Prostate gland (tissue), 2 donors: ENCODE measurements around the gene TMEM243. TPM values are rescaled to one million over a fixed set of nuclear protein-coding genes. Genes with fewer than 3 reads are reported as not detected.

Experiments used
- DNase-seq: peaks from one replicate; pipeline ENCODE4 v3.0.0-alpha.2; 2019; ENCODE audit warnings: low spot score
- H3K27ac ChIP-seq, 2 donors: fragments of 200-600 bp; sonication (generic); 2 replicates each; pipeline ENCODE4 v1.5.1; 2017 to 2019
- H3K27me3 ChIP-seq: fragments of 200-600 bp; sonication (generic); replicated peaks from 2 replicates; pipeline ENCODE4 v1.5.1; 2019; ENCODE audit not compliant: insufficient read depth
- H3K36me3 ChIP-seq, 2 donors: fragments of 200-600 bp; sonication (generic); 1 replicate in 1 of 2; 2 replicates in 1 of 2; pipeline versions ENCODE4 v1.5.1 to v1.8.1; 2017 to 2019
- H3K4me1 ChIP-seq: fragments of 200-600 bp; sonication (generic); replicated peaks from 2 replicates; pipeline ENCODE4 v1.5.1; 2019
- H3K4me3 ChIP-seq, 2 donors: fragments of 200-600 bp; sonication (generic); 2 replicates each; pipeline ENCODE4 v1.5.1; 2017 to 2019
- H3K9me3 ChIP-seq: fragments of 200-600 bp; sonication (generic); 2 replicates; pipeline ENCODE4 v1.5.1; 2017
- POLR2A ChIP-seq: fragments of 450-650 bp; IDR thresholded peaks from one replicate; pipeline ENCODE4 v1.6.1; 2016; ENCODE audit warnings: antibody characterized with exemption, mild to moderate bottlenecking
- POLR2AphosphoS5 ChIP-seq: sonication (generic); formaldehyde crosslinking; IDR thresholded peaks from one replicate; pipeline ENCODE4 v1.6.1; 2017; ENCODE audit warnings: antibody characterized with exemption
- WGBS: methylation state at CpG from one replicate; pipeline ENCODE4 v1.1.5; 2018; 5-methylcytosine and 5-hydroxymethylcytosine counted together
- intact Hi-C: fragments of 100-400 bp; cut with DNase I; formaldehyde crosslinking; loops from one replicate; pipeline ENCODE4 v1.14.2; 2022
- total RNA-seq, 2 donors: library from RNA; depleted of rRNA; stranded (reverse); fragments of >200 nt; gene quantifications; one replicate each; pipeline ENCODE4 v1.1.0, GENCODE V29; 2016
- TF ChIP-seq, protein P1 (sequence below), 4 experiments: fragments of 200-600 bp in 2 of 4; fragments of 450-650 bp in 2 of 4; sonication (generic) in 2 of 4; IDR thresholded peaks; 1 replicate in 3 of 4; 2 replicates in 1 of 4; pipeline ENCODE4 v1.5.1; 2016 to 2019; ENCODE audit warnings: antibody characterized with exemption in 4 of 4, mild to moderate bottlenecking in 2 of 4, moderate library complexity in 2 of 4

Gene TMEM243
- total RNA-seq, 2 donors from 2014 or later = 23.3 to 39.7 TPM

DNA sequence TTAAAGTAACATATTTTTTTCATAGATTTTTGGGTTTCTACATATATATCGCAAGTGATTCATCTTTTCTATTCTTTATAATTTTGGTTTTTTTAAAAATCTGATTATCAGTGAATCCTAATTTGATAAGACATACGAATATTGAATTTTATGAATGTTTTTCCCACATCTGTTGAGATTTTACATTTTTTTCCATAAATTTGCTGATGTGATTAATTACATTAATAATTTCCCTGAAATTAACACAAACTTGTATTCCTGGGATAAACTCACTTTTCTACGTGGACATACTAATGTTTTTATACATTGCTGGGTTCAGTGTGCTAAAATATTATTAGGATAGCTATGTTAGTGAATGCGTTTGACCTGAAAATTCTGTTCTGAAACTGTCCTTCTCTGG, 41.2 kb downstream of the TMEM243 start:
- no peak for DNase-seq
- no peak overlapping the region for H3K27ac ChIP-seq
- intact Hi-C loops = no loop called here
- H3K4me3 ChIP-seq = no peak overlapping the region
- H3K9me3 ChIP-seq = no peaks in the 10 kb centered on the region
- H3K4me1 ChIP-seq = no peaks in the 10 kb centered on the region
- TF ChIP-seq, protein P1, sequence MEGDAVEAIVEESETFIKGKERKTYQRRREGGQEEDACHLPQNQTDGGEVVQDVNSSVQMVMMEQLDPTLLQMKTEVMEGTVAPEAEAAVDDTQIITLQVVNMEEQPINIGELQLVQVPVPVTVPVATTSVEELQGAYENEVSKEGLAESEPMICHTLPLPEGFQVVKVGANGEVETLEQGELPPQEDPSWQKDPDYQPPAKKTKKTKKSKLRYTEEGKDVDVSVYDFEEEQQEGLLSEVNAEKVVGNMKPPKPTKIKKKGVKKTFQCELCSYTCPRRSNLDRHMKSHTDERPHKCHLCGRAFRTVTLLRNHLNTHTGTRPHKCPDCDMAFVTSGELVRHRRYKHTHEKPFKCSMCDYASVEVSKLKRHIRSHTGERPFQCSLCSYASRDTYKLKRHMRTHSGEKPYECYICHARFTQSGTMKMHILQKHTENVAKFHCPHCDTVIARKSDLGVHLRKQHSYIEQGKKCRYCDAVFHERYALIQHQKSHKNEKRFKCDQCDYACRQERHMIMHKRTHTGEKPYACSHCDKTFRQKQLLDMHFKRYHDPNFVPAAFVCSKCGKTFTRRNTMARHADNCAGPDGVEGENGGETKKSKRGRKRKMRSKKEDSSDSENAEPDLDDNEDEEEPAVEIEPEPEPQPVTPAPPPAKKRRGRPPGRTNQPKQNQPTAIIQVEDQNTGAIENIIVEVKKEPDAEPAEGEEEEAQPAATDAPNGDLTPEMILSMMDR (IDR thresholded peaks at IDR 0.05) = no peak
- TF ChIP-seq POLR2AphosphoS5 = no peak
- TF ChIP-seq POLR2A = no peak
- H3K27me3 ChIP-seq = no peaks in the 10 kb centered on the region
- peaks cover 5 to 16% of the 10 kb centered on the region in 2 donors for H3K36me3 ChIP-seq
- WGBS = 94% methylated on average over 4 of the region's 4 CpGs

DNA sequence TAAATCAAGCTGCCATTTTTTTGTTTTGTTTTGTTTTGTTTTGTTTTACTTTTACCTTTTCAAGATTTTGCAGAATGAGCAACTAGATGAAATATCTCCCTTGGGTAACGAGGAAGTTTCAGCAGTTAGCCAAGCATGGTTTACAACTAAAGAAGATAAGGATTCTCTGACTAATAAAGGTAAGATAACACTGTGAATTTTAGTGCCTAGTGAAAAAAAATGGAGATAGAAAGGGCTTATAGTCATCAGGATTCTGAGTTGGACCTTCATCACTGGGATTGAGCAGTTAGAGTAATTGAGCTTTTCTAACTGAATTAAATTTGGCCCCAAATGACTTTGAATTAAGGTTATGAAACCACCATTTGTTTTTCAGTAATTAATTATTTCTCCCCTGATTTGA, 46.1 kb downstream of the TMEM243 start:
- H3K4me3 ChIP-seq = no peak overlapping the region
- H3K27ac ChIP-seq = no peak overlapping the region
- H3K27me3 ChIP-seq = no peaks in the 10 kb centered on the region
- TF ChIP-seq, protein P1 (IDR thresholded peaks at IDR 0.05) = no peak
- TF ChIP-seq POLR2A (no peak), POLR2AphosphoS5 (no peak)
- H3K9me3 ChIP-seq = no peaks in the 10 kb centered on the region
- peaks cover 9 to 16% of the 10 kb centered on the region in 2 donors for H3K36me3 ChIP-seq
- no peaks in the 10 kb centered on the region for H3K4me1 ChIP-seq
- no peak for DNase-seq
- intact Hi-C loops = no loop called here
- WGBS = 98% methylated on average over 1 of the region's 1 CpG

DNA sequence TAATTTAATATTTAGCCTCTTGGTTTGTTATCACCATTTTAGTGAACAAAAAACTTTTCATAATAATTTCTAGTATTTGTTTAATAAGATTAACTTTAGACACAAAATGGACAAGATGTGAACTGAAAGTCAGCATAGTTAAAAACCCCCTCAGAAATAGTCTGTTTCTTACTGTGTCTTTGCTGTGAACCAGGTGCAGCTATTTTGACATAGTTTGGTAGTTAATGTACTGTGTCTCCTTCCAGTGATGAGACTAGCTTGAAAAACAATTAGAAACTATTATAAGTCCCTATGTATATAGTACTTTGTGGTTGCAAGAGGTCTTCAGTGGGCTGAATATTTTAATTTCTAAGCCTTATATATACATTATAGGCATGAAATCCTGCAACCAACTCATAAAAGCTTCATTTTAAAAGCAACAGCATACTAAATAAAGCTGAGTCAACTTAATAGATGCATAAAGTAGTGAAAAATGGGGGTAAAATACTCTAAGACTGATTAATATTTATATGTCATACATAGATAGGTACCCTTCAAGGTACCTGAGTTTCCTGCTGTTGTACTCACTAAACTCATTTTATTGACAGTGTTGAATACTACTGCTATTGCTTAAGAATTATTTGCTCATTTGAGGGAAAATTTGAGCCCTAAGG, 48.1 kb downstream of the TMEM243 start:
- Histone ChIP-seq H3K36me3 (peaks cover 9 to 16% of the 10 kb centered on the region in 2 donors), H3K27me3 (no peaks in the 10 kb centered on the region), H3K4me1 (no peaks in the 10 kb centered on the region), H3K4me3 (no peak overlapping the region), H3K9me3 (no peaks in the 10 kb centered on the region), H3K27ac (no peak overlapping the region)
- intact Hi-C loops = no loop called here
- TF ChIP-seq POLR2A (no peak), POLR2AphosphoS5 (no peak)
- TF ChIP-seq, protein P1 (IDR thresholded peaks at IDR 0.05) = no peak
- DNase-seq = no peak

DNA sequence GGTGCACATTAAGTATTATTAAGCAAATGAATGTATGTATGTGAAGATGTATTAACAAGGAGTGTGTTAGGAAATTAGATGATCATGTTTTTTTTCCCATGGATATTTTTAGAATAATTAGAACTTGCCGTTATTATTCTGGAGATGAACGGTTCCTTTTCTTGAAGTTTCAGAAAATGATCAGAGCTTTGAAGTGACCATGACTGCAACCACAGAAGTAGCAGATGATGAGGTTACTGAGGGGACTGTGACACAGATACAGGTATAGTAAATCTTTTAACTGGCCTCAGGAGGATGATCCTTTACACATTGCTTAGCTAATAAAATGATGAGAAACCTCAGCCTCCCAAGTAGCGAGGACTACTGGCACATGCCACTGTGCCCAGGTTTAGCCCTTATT, 48.7 kb downstream of the TMEM243 start:
- H3K36me3 ChIP-seq = peaks cover 9 to 11% of the 10 kb centered on the region in 2 donors
- H3K9me3 ChIP-seq = no peaks in the 10 kb centered on the region
- DNase-seq = no peak
- no peak for TF ChIP-seq POLR2A
- TF ChIP-seq POLR2AphosphoS5 = no peak
- TF ChIP-seq, protein P1 (IDR thresholded peaks at IDR 0.05) = no peak
- no peaks in the 10 kb centered on the region for H3K27me3 ChIP-seq
- H3K4me1 ChIP-seq = no peaks in the 10 kb centered on the region
- intact Hi-C loops = no loop called here
- WGBS = 88% methylated on average over 3 of the region's 3 CpGs
- H3K27ac ChIP-seq = no peak overlapping the region
- H3K4me3 ChIP-seq = no peak overlapping the region

DNA sequence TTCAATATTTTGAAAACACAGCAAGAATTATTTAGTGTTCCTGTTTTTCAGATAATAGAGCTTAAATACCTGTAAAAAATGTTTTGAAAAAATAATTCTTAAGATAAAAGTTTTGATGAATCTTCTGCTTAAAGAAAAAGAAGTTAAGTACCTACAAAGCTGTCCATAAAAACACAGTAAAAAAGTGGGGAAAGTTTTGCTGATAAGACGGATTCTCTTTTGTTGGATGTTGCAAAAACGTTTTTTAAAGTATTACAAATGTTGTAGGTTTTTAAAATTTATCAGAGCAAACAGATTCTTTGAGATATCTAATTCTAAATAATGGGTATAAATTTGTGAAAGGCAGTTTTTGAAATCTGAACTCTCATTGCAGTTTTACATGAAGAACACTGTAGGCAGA, 55.1 kb downstream of the TMEM243 start:
- Histone ChIP-seq H3K27me3 (no peaks in the 10 kb centered on the region), H3K4me3 (no peak overlapping the region), H3K4me1 (no peaks in the 10 kb centered on the region), H3K36me3 (no peaks in the 10 kb centered on the region), H3K9me3 (no peaks in the 10 kb centered on the region), H3K27ac (no peak overlapping the region)
- WGBS = 90% methylated on average over 2 of the region's 2 CpGs
- TF ChIP-seq POLR2A = no peak
- no peak for TF ChIP-seq POLR2AphosphoS5
- TF ChIP-seq, protein P1 (IDR thresholded peaks at IDR 0.05) = no peak
- no peak for DNase-seq
- intact Hi-C loops = no loop called here
